HG02943 (cell line): Measurements from ENCODE around the gene BSDC1.
"Not testable (repeated sequence)": the region's sequence is repeated elsewhere in the genome, so short reads cannot be mapped to it uniquely, and the experiment has no call there.

Source experiments
- ATAC-seq: cut with Tn5 transposase; IDR thresholded peaks from one replicate; pipeline ENCODE4 v1.9.1; 2021; ENCODE audit warnings: mild to moderate bottlenecking, low read depth, moderate library complexity; ENCODE audit not compliant: unreplicated experiment

The BSDC1 gene

GRCh38 chr1:32394141-32394889 lies at the start of gene BSDC1:
BSDC1 (minus strand) TSS chr1:32394441; CDS start chr1:32394414, 27 bp downstream.
- peak; percentile 93 for ATAC-seq

- ATAC-seq, result not testable (repeated sequence)
Observed at GRCh38 chr1:32441467-32441866, 47.2 kb upstream of the BSDC1 start.

GRCh38 chr1:32438777-32439176 lies 44.5 kb upstream of the BSDC1 start:
- not testable (repeated sequence) for ATAC-seq

GRCh38 chr1:32438136-32438535 lies 43.9 kb upstream of the BSDC1 start:
- ATAC-seq, result no peak

- no peak for ATAC-seq
Observed at GRCh38 chr1:32431736-32432400, 37.6 kb upstream of the BSDC1 start.

- no peak for ATAC-seq
Observed at GRCh38 chr1:32427264-32427963, 33.2 kb upstream of the BSDC1 start.

GRCh38 chr1:32426489-32427255 lies 32.4 kb upstream of the BSDC1 start:
- ATAC-seq, result no peak

- no peak for ATAC-seq
Observed at GRCh38 chr1:32421775-32422174, 27.5 kb upstream of the BSDC1 start.

GRCh38 chr1:32414186-32414886 lies 20.1 kb upstream of the BSDC1 start:
- no peak for ATAC-seq

GRCh38 chr1:32413507-32414185 lies 19.4 kb upstream of the BSDC1 start:
- no peak for ATAC-seq

GRCh38 chr1:32411261-32411660 lies 17.0 kb upstream of the BSDC1 start:
- no peak for ATAC-seq

- ATAC-seq, result no peak
Observed at GRCh38 chr1:32406629-32407111, 12.4 kb upstream of the BSDC1 start.

- no peak for ATAC-seq
Observed at GRCh38 chr1:32405672-32406467, 11.6 kb upstream of the BSDC1 start.

GRCh38 chr1:32404946-32405345 lies 10.7 kb upstream of the BSDC1 start:
- ATAC-seq, result no peak

- ATAC-seq, result no peak
Observed at GRCh38 chr1:32400876-32401631, 6.8 kb upstream of the BSDC1 start.

GRCh38 chr1:32399843-32400242 lies 5.6 kb upstream of the BSDC1 start:
- no peak for ATAC-seq

GRCh38 chr1:32398401-32398800 lies 4.2 kb upstream of the BSDC1 start:
- no peak for ATAC-seq

GRCh38 chr1:32396524-32396923 lies 2.3 kb upstream of the BSDC1 start:
- not testable (repeated sequence) for ATAC-seq
